GM12891 (cell line): Measurements from ENCODE around the gene STBD1.

Experiments
- POLR2A ChIP-seq: IDR thresholded peaks from 2 replicates; pipeline ENCODE4 v1.6.1; 2011; ENCODE audit warnings: low read depth, low read length, control low read depth
- POU2F2 ChIP-seq: IDR thresholded peaks from 2 replicates; pipeline ENCODE4 v1.6.1; 2011; ENCODE audit warnings: low read depth, mild to moderate bottlenecking, control low read depth, low read length, moderate library complexity

DNA sequence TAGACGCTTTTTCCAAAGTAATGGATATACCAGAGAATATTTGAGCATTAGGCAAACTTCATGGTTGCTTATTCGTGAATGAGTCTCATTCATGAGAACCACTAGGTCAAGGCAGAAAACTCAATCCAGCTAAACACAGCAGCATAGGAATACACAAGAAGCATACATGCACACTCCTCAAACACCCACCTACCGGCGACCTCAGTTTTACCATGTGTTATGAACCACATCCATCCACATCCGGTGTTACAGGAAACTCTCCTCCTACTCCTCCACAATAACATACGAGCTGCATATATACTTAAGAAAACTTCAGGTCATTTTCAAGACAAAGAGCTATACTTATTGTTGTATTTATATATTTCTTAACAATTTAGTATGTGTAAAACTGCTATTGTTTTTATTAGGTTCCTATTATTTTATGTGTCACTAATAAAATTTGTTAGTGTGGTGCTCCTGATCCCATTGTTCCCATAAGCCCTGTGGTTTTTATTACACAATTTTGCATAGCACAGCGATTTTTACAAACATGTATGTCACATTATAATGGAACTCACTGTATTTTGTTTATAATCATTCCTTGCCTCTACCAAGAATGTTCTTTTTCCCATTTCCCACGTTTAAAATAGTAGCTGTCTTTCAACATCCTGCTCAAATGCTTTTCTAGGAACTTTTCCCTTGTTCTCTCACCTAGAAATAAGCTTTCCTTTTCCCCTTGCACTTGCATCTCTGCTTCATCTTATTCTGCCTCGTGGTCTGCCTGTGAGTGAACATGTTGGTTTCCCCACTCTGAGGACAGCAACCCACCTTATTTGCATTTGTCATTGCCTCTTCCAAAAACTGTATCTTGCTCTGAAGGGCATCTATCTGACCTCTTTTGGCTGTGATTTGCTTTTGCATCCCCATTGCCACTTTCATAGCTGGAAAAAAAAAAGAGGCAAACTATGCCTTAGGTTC is 48.3 kb downstream of the STBD1 start:
- TF ChIP-seq POLR2A (no peak), POU2F2 (no peak)
